Measurements from ENCODE around the gene MAP4K1. TPM values are rescaled to one million over a fixed set of nuclear protein-coding genes. Genes with fewer than 3 reads are reported as not detected.

Gene MAP4K1
- polyA plus RNA-seq, 2 of the 4 experiments (the other 2 are of a cell fraction) = 1.2 to 2.6 TPM

- CTCF ChIA-PET = interaction anchor here (0.6 to 2.1 kb wide), 6 partner anchors 11 to 404 kb away, joined by 3 to 6 read pairs (median 4); partner anchors contain the start of genes FAM98C and FBXO17
- no peak overlapping the region for H3K4me2 ChIP-seq
- DNase-seq (ENCODE audit: low read depth in 1 of 2, low spot score in 1 of 2) (no peak), FAIRE-seq (peak; percentile 67), ATAC-seq (peak; percentile 19 to 46; a peak in 3 of 6 replicates)
- TF ChIP-seq NR3C1 (IDR thresholded peaks at IDR 0.05) = no peak
- TF ChIP-seq HMGXB4 (CRISPR knock-in tag; IDR thresholded peaks at IDR 0.05; ENCODE audit: borderline replicate concordance) = no peak
- TF ChIP-seq, protein P1, sequence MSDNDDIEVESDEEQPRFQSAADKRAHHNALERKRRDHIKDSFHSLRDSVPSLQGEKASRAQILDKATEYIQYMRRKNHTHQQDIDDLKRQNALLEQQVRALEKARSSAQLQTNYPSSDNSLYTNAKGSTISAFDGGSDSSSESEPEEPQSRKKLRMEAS (IDR thresholded peaks at IDR 0.05) = no peak
- no peak for TF ChIP-seq RAD21 (conservative IDR thresholded peaks at IDR 0.05 in 1 of 2, IDR thresholded peaks at IDR 0.05 in 1 of 2)
- no peak for TF ChIP-seq SREBF2 (IDR thresholded peaks at IDR 0.05)
- no peak for TF ChIP-seq FOSL2 (IDR thresholded peaks at IDR 0.05)
- TF ChIP-seq FOSL2 (CRISPR knock-in tag; IDR thresholded peaks at IDR 0.05) = no peak
- no peak for TF ChIP-seq MAFK (IDR thresholded peaks at IDR 0.05; ENCODE audit: partially characterized antibody)
- no peak for TF ChIP-seq ZSCAN20 (CRISPR knock-in tag; IDR thresholded peaks at IDR 0.05)
- TF ChIP-seq ZNF302 (CRISPR knock-in tag; IDR thresholded peaks at IDR 0.05) = no peak
- no peak for TF ChIP-seq JUN (IDR thresholded peaks at IDR 0.05)
- H3K4me1 ChIP-seq = no peaks in the 10 kb centered on the region
- no peaks in the 10 kb centered on the region for H3K9me3 ChIP-seq
- no peak overlapping the region for H3K4me3 ChIP-seq
- no peak overlapping the region for H3K27ac ChIP-seq
- POLR2A ChIA-PET = interaction anchor here (0.7 kb wide), 1 partner anchor 223 kb away, joined by 3 read pairs; no protein-coding TSS in a partner anchor
- WGBS (ENCODE audit: missing lambda C conversion rate) = 73% methylated on average over 2 of the region's 2 CpGs
Observed at GRCh38 chr19:38571682-38572081, 46.1 kb downstream of the MAP4K1 start.

DNA sequence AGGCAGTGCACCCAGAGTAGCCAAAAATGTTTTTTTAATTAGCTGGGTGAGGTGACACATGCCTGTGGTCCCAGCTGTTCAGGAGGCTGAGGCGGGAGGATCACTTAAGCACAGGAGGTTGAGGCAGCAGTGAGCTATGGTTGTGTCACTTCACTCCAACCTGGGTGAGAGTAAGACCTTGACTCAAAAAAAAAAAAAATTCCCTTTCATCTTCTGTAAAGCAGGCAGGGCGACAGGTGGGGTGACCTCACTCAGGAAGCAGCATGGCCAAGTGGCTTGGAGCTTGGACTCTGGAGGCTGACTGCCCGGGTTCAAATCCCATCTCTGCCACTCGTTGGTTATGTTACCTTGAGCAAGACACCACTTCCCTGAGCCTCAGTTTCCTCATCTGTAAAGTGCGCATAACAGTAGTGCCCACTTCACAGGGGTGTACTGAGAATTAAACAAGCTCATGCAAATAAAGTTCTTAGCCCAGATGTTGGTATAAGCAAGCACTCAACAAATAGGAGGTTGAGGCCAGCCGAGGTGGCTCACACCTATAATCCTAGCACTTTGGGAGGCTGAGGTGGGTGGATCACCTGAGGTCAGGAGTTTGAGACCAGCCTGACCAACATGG is 48.3 kb downstream of the MAP4K1 start:
- no peaks in the 10 kb centered on the region for H3K9me3 ChIP-seq
- ChIA-PET POLR2A (interaction anchor here (1.3 kb wide), 1 partner anchor 49 kb away, joined by 4 read pairs; the partner anchor contains the start of gene EIF3K), CTCF (interaction anchor here (0.8 to 2.6 kb wide), 12 partner anchors 12 to 392 kb away, joined by 3 to 18 read pairs (median 4); partner anchors contain the start of gene FAM98C)
- TF ChIP-seq NFE2L2 (conservative IDR thresholded peaks at IDR 0.05; ENCODE audit: low read length) = no peak
- TF ChIP-seq, protein P2, sequence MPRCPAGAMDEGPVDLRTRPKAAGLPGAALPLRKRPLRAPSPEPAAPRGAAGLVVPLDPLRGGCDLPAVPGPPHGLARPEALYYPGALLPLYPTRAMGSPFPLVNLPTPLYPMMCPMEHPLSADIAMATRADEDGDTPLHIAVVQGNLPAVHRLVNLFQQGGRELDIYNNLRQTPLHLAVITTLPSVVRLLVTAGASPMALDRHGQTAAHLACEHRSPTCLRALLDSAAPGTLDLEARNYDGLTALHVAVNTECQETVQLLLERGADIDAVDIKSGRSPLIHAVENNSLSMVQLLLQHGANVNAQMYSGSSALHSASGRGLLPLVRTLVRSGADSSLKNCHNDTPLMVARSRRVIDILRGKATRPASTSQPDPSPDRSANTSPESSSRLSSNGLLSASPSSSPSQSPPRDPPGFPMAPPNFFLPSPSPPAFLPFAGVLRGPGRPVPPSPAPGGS (IDR thresholded peaks at IDR 0.05) = no peak
- TF ChIP-seq SREBF2 (IDR thresholded peaks at IDR 0.05) = 0 out of 2 replicates have a peak, but pooled peaks have one; percentile 8
- no peak for TF ChIP-seq RFX5 (IDR thresholded peaks at IDR 0.05)
- no peak for TF ChIP-seq E2F6 (IDR thresholded peaks at IDR 0.05; ENCODE audit: borderline replicate concordance, low read depth)
- no peak for TF ChIP-seq SMC3 (IDR thresholded peaks at IDR 0.05)
- TF ChIP-seq, protein P3, sequence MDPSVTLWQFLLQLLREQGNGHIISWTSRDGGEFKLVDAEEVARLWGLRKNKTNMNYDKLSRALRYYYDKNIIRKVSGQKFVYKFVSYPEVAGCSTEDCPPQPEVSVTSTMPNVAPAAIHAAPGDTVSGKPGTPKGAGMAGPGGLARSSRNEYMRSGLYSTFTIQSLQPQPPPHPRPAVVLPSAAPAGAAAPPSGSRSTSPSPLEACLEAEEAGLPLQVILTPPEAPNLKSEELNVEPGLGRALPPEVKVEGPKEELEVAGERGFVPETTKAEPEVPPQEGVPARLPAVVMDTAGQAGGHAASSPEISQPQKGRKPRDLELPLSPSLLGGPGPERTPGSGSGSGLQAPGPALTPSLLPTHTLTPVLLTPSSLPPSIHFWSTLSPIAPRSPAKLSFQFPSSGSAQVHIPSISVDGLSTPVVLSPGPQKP (IDR thresholded peaks at IDR 0.05; ENCODE audit: low read depth, low read length) = no peak
- TF ChIP-seq, protein P1 (IDR thresholded peaks at IDR 0.05) = no peak
- TF ChIP-seq POLR2AphosphoS2 (conservative IDR thresholded peaks at IDR 0.05; ENCODE audit: low read length) = no peak
- no peak overlapping the region for H3K4me2 ChIP-seq
- no peak for ATAC-seq
- WGBS (ENCODE audit: missing lambda C conversion rate) = 53% methylated on average over 6 of the region's 6 CpGs
- H3K27ac ChIP-seq = no peak overlapping the region
- FAIRE-seq = peak; percentile 56
- peak in 1 of 2 experiments; percentile 59 for DNase-seq (ENCODE audit: low read depth in 1 of 2, low spot score in 1 of 2)
- H3K4me3 ChIP-seq = no peak overlapping the region
- H3K4me1 ChIP-seq = 0 out of 3 replicates have a peak, but pooled peaks cover 3% of the 10 kb centered on the region
